LNCAP (cell line): ENCODE measurements around the gene KCNMA1.

Source experiments
- TF ChIP-seq, protein P1 (sequence below): fragments of 450-650 bp; IDR thresholded peaks from 2 replicates; pipeline ENCODE4 v1.5.1; 2017; ENCODE audit warnings: mild to moderate bottlenecking

KCNMA1 gene

DNA sequence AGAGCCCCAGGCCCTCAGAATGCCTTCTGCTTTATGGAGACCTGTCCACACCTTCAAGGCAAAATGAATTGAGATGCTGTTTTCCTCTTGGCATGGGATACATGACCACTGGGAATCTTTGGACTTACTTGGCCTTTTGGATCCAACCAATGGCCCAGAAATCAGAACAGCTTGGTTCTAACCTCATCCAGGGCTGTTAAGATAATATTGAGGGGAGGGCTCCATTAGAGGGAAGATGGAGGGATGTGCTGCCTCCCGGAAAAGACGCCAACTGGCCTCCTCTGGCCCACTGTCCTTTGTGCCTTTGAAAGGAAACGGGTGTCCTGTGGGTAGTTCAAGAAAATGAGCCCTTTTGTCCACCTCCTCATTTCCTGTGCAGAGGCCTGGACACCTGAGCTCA lies 530.9 kb downstream of the KCNMA1 start:
- TF ChIP-seq, protein P1, sequence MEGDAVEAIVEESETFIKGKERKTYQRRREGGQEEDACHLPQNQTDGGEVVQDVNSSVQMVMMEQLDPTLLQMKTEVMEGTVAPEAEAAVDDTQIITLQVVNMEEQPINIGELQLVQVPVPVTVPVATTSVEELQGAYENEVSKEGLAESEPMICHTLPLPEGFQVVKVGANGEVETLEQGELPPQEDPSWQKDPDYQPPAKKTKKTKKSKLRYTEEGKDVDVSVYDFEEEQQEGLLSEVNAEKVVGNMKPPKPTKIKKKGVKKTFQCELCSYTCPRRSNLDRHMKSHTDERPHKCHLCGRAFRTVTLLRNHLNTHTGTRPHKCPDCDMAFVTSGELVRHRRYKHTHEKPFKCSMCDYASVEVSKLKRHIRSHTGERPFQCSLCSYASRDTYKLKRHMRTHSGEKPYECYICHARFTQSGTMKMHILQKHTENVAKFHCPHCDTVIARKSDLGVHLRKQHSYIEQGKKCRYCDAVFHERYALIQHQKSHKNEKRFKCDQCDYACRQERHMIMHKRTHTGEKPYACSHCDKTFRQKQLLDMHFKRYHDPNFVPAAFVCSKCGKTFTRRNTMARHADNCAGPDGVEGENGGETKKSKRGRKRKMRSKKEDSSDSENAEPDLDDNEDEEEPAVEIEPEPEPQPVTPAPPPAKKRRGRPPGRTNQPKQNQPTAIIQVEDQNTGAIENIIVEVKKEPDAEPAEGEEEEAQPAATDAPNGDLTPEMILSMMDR = no peak

DNA sequence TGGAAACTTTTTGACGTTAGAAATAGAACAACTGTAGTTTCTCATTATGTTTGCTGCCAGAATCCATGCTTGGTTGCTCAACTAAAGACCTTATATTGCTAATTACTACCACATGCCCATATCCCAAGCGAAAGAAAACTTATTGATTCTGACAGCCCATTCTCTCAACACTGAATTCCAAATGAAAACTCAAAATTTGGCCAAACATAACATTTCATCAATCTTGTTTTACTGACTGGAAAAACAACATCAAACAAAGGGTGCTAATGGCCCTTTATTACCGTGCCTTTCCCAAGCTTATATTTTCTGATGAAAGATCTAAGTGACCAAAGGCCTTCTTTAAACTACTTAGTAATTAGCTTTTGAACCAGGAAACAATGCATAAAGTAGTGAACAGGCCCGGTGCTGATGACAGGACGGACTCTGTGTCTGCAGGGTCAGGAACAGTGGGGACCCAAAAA lies 531.8 kb downstream of the KCNMA1 start:
- TF ChIP-seq, protein P1 = no peak

DNA sequence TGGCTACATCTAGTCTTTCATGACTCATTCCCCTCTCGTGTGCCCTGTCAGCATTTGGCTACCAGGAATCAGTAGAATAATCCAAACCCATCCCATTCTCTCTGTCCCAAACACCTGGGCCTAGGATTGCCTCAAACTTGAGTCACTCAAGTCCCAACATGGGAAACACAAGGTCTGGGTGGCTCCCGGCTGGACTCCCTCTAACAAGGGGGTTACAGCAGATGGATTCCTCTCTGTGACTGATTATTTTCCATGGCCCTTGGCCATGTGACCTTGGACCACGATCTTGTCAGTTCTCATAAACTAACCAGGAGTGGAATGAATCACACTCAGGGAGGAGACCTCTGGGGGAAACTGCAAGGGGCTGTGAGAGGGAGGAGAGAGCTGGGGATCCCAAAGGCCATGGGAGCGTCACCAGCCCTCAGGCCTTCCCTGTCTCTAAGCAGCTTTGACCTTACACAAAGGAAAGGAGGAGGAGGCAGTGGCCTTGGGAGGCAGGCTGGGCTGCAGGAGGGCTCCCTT lies 533.1 kb downstream of the KCNMA1 start:
- TF ChIP-seq, protein P1 = no peak

DNA sequence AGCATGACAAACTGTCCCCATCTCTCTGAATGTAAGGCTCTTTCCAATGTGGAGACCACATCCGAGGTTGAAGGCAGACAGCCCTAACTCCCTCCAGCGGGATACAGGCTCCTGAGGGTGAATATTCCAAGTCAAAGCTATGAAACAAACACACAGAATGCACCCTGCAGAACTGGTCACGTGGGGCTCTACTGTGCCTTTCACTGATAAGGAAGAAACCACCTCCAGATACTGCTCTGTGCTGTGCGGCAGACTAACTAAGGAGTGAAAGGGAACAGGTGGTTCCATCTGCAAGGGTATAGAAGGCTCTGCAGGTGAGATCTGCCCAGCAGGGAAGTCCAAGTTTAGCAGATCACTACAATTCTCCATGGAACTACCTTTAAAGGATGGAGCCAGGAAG lies 534.4 kb downstream of the KCNMA1 start:
- TF ChIP-seq, protein P1 = no peak

DNA sequence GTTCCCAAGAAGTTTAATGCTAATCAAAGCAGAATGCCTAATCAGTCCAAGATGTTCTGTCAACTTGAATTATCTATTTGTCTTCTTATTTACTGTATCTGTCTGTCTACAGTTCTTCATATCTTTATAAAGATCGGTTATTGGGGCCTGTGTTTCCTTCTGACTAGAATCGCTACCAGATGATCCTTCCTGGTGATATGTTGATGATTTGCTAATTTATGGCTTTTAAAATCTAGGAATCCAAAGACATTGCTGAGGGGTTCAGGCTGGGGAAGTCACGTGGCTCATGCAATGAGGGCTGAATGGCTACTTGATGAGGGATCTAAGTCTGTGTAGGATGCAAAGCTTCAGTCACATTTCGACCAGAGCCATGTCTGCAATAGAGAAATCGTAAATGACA lies 536.3 kb downstream of the KCNMA1 start:
- TF ChIP-seq, protein P1 = no peak

DNA sequence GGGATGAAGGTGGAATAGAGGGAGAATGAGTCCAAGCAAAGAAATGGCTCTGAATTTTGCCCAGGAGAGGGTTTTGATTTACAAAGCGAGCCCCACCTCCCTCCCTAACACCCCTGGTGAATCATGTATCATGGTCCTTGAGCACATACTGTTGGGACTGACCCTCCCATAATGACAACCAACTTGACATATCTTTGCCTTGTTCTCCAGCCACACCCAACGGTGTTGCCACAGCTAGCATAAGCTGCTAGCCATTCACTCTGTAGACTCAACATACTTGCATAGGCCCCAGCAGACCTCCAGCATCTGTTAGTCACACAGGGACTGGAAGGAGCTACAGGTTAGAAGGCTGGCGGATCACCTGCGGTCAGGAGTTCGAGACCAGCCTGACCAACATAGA lies 538.5 kb downstream of the KCNMA1 start:
- TF ChIP-seq, protein P1 = no peak

DNA sequence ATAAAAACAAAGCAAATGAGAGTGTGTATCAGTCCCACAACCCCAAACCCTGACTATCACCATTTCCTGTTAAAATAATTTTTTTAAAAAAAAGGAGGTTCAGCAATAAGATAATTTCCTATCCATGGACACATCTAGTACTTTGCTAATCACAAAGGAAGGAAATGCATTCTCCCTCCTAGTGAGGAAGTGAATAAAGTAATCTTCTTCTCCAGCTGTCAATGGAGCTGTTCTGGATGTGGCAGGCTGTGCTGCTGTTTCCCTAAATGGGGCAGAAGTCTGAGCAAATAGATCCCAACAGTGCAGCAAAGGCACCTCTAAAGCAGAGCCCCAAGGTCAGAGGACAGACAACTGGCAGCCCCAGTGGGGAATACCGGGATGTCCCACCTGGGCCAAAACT lies 540.0 kb downstream of the KCNMA1 start:
- TF ChIP-seq, protein P1 = no peak

DNA sequence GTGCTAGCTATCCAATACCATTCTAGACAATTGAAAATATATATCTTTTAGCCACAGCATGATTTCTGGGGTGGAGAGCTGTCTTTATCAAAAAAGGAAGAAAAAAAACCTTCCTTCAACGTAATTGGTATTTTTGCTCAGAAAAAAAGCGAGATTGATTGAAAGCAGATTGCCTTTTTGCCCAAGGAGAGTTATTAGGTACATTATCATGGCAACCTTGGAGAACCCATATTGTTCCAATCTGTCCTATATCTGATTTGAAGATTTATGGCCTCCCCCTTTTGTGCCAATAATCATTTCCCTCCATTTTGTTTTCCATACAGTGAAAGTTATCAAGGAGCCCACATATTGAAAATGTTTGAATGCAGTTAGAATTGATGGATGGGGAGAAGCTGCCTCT lies 544.5 kb downstream of the KCNMA1 start:
- TF ChIP-seq, protein P1 = no peak
